ENCODE data around the gene C2orf15. TPM values are rescaled to one million over a fixed set of nuclear protein-coding genes. Genes with fewer than 3 reads are reported as not detected.

C2orf15 gene
- total RNA-seq, 1 experiment from 2014 or later, result not detected

DNA sequence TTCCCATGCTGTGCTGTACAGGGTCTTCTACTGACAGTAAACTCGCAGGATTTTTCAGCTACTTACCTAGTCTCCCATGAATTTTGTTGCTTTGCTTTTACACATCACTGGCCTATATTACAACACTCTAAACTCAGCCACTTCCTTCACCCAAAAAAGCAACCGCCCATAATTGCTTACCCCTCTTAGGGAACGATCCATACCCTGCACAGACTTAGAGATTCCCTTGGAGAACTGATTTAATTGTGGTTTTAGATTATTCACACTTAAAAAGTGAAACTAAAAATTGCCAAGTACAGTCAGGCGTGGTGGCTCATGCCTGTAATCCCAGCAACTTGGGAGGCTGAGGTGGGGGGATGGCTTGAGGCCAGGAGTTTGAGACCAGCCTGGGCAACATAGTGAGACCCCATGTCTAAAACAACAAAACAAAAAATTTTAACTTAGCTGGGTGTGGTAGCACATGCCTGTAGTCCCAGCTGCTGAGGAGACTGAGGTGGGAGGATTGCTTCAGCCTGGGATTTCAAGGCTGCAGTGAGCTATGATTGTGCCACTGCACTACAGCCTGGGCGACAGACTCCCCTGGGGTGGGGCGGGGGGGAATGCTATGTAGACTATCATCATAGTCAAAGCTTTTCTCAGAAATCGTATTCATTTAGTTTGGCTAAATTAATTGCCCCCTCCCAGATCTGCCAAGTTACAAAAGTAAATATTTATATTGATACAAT is 58.7 kb downstream of the C2orf15 start:
- in situ Hi-C loops (cut with HindIII; ENCODE audit: low pct_unique_long_range_greater_than_20kb, low sequenced_read_pairs), result no loop called here
- no peak for DNase-seq (ENCODE audit: low read depth, low spot score)

Small RNAs within 50 kb of the gene (small RNA-seq; reads per million reads assigned to genes)
- gene AC092587.1, result 0 reads per million in 2 experiments

Other genes with a start within 250 kb of the C2orf15 start
- gene CRACDL, start 205.5 kb upstream of the C2orf15 start, total RNA-seq (2014; rRNA removed; shearing (Covaris generic)), result 0.95 and 1.0 TPM in 2 replicates
- gene TSGA10, start 13.2 kb downstream of the C2orf15 start, total RNA-seq (2014; rRNA removed; shearing (Covaris generic)), result 4.4 and 10.5 TPM in 2 replicates
- gene LIPT1, start 13.3 kb downstream of the C2orf15 start, total RNA-seq (2014; rRNA removed; shearing (Covaris generic)), result 13.7 and 13.8 TPM in 2 replicates
- 28.5 and 29.5 TPM in 2 replicates for gene MITD1, start 39.4 kb downstream of the C2orf15 start, total RNA-seq (2014; rRNA removed; shearing (Covaris generic))
- 92.6 and 98.0 TPM in 2 replicates for gene MRPL30, start 39.5 kb downstream of the C2orf15 start, total RNA-seq (2014; rRNA removed; shearing (Covaris generic))
- not detected in 2 replicates for gene LYG2, start 114.0 kb downstream of the C2orf15 start, total RNA-seq (2014; rRNA removed; shearing (Covaris generic))
- gene LYG1, start 159.5 kb downstream of the C2orf15 start, total RNA-seq (2014; rRNA removed; shearing (Covaris generic)), result 0.29 and 0.50 TPM in 2 replicates
- gene TXNDC9, start 194.6 kb downstream of the C2orf15 start, total RNA-seq (2014; rRNA removed; shearing (Covaris generic)), result 63.1 and 71.9 TPM in 2 replicates
- gene EIF5B, start 195.7 kb downstream of the C2orf15 start, total RNA-seq (2014; rRNA removed; shearing (Covaris generic)), result 7.2 and 12.1 TPM in 2 replicates

Data from SK-MEL-5 (cell line).